NCI-H1092 (cell line): Measurements from ENCODE around the gene HPS6.
"Not testable (repeated sequence)": the region's sequence is repeated elsewhere in the genome, so short reads cannot be mapped to it uniquely, and the experiment has no call there.

ENCODE experiments used
- DNase-seq: peaks from one replicate; lab custom pipeline; 2025; lab: John Stamatoyannopoulos, UW

Gene HPS6

GRCh38 chr10:102064868-102065560 lies at the start of gene HPS6:
HPS6 (plus strand) TSS chr10:102065349; CDS start chr10:102065475, 126 bp downstream.
- DNase-seq = peak; percentile 57

- no peak for DNase-seq
Measured at GRCh38 chr10:102016416-102016815, 48.7 kb upstream of the HPS6 start.

GRCh38 chr10:102017295-102017694 lies 47.9 kb upstream of the HPS6 start:
- no peak for DNase-seq

- DNase-seq = no peak
Measured at GRCh38 chr10:102020938-102021337, 44.2 kb upstream of the HPS6 start.

- DNase-seq = no peak
Measured at GRCh38 chr10:102024799-102025198, 40.4 kb upstream of the HPS6 start.

GRCh38 chr10:102027261-102027660 lies 37.9 kb upstream of the HPS6 start:
- no peak for DNase-seq

- no peak for DNase-seq
Measured at GRCh38 chr10:102033787-102034186, 31.4 kb upstream of the HPS6 start.

- DNase-seq = not testable (repeated sequence)
Measured at GRCh38 chr10:102035807-102036206, 29.3 kb upstream of the HPS6 start.

GRCh38 chr10:102038410-102038809 lies 26.7 kb upstream of the HPS6 start:
- DNase-seq = no peak

GRCh38 chr10:102040305-102041050 lies 24.7 kb upstream of the HPS6 start:
- no peak for DNase-seq

GRCh38 chr10:102045292-102045691 lies 19.9 kb upstream of the HPS6 start:
- no peak for DNase-seq

GRCh38 chr10:102046095-102046494 lies 19.1 kb upstream of the HPS6 start:
- no peak for DNase-seq

- not testable (repeated sequence) for DNase-seq
Measured at GRCh38 chr10:102054881-102055646, 10.1 kb upstream of the HPS6 start.

GRCh38 chr10:102055647-102056419 lies 9.3 kb upstream of the HPS6 start, which contains the start of gene ARMH3:
ARMH3 (minus strand) TSS chr10:102056173; CDS start chr10:102040114, 16,059 bp downstream.
- peak; percentile 90 for DNase-seq

- DNase-seq = no peak
Measured at GRCh38 chr10:102059987-102060386, 5.2 kb upstream of the HPS6 start.

GRCh38 chr10:102064503-102064867 lies 664 bp upstream of the HPS6 start:
- no peak for DNase-seq

- no peak for DNase-seq
Measured at GRCh38 chr10:102065561-102066398, 631 bp downstream of the HPS6 start.

- DNase-seq = no peak
Measured at GRCh38 chr10:102066399-102067088, 1.4 kb downstream of the HPS6 start.

GRCh38 chr10:102067091-102067916 lies 2.2 kb downstream of the HPS6 start:
- DNase-seq = no peak
